Medulla oblongata (tissue), 1 donor: Measurements from ENCODE around the gene TANGO2.

Source experiments
- DNase-seq: peaks from one replicate; pipeline ENCODE4 v3.0.0-alpha.2; 2015; ENCODE audit errors: extremely low spot score

The TANGO2 gene

DNA sequence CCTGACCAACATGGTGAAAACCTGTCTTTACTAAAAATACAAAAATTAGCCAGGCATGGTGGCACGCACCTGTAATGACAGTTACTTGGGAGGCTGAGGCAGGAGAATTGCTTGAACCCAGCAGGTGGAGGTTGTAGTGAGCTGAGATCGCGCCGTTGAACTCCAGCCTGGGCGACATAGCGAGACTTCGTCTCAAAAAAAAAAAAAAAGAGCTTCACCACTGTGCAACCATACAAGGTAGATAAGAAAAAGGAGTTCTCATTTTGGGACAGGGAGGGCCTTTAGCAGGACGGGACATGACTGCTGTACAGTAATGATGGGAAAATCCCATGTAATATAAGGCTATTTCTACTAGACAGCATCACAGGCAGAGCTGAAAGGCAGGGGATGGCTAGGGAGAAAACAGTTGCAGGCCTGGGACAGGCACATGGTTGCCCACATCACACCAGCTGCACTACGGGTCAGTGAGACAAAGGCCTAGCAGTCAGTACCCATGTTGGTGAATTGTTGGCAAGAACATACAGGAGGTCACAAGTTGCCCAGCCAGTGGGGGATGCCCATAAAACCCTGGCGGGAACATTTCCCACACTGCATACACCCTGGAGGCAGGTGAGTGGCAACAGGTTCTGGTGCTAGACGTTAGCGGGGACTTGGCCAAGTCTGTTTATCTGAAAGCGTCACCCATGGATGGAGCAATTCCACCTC, 5.4 kb downstream of the TANGO2 start:
- DNase-seq: peak; percentile 57

DNA sequence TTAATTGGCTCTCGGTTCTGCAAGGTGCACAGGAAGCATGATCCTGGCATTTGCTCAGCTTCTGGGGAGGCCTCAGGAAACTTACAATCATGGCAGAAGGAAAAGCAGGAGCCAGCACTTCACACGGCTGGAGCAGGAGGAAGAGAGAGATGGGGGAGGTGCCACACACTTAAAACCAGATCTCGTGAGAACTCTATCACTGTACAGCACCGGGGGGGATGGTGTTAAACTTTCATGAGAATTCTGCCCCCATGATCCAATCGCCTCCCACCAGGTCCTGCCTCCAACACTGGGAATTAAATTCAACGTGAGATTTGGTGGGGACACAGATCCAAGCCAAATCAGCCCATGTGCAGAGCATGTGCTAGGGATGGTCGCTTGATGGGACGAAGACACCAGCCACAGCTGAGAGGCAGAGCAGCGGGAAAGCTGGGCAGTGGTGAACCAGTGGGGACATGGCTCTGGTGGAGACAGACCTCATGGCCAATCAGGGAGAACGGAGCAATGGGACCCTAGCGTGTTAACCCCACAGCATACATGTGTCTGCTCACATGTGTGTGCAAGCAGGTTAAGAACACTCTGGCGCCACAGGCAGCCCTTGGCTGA, 6.2 kb downstream of the TANGO2 start:
- no peak for DNase-seq

GRCh38 chr22:20027966-20028854, 7.3 kb downstream of the TANGO2 start:
- no peak for DNase-seq

- DNase-seq: peak; percentile 69
Measured at GRCh38 chr22:20028855-20029549, 8.1 kb downstream of the TANGO2 start.

- DNase-seq: no peak
Measured at GRCh38 chr22:20029550-20030225, 8.8 kb downstream of the TANGO2 start.

GRCh38 chr22:20031732-20032406, 11.0 kb downstream of the TANGO2 start:
- no peak for DNase-seq

DNA sequence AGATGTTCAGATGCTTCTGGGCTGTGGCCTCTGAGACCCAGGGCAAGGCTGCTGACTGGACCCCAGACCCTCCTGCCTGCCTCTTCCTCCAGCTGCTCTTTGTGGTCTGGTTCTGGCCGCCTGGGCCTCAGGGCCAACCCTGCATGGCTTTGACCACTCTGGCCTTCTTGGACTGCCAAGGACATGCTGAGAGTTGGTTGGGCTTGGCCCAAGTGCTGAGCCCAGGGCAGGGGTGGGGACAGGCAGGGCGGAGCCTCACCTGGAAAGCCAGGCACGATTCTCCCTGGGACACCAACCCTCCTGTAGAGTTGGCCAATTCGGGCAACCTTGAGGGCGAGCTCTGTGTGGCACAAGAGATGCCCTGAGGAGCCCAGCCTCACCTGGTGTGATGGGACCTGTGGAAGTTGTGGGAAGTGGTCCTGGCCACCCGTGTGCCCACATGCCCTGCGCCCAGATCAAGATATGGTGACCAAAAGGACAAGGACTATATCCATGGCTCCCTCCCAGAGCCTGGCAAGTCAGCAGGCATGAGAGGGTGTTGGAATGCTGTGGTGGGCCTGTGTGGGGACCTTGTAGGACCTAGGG, 11.6 kb downstream of the TANGO2 start:
- no peak for DNase-seq

- DNase-seq: peak; percentile 70
Measured at GRCh38 chr22:20033045-20033706, 12.3 kb downstream of the TANGO2 start.

DNA sequence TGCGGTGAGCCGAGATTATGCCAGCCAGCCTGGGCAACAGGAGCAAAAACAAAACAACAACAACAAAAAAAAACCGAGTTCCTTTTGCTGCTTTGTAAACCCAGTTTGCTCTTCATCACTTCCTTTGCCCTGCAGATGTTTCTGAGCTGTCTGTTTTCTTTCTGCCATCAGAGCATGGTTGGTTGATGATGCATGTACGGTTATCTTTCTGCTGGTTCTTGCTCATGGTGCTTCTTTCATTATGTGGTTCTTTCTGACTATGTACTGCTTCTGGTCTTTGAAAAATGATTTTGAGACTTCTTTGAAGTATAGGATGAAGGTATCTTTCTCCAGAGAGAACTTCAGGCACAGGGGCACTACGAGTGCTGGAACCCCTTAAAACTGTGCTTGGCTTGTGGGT, 13.2 kb downstream of the TANGO2 start:
- DNase-seq: no peak

DNA sequence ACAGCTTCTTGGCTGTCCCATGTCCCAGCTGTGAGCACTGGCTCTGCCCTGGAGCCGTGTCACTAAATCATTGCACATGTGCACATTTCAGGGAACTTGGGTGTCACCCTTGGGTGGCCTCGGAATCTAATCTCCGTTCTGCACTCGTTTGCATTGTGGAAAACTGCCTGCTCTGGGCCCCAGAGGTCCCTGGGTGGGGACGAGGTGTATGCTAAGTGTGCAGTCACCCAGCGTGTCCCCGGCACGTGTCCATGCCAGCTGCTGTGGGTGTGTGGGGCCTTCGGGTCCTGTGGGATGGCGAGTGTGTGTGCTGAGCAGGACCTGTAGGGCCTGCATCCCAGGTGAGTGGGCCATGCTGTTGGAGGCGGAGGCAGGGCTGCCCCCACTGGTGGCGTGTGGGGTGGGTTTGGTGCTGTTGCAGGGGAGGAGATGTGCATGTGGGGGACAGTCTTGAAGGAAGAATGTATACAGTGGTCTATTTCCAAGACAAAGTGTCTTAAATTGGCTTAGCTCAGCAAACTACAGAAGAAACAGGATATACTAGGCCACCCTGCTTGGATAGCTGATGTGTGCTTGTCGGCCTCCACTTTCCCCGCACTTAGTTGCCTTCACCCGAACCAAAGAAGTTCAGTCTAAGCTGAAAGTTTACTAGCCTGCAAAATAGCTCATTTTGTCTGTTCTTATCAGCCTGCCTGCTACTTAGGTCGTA, 14.6 kb downstream of the TANGO2 start:
- DNase-seq: no peak

GRCh38 chr22:20036084-20036482, 15.2 kb downstream of the TANGO2 start:
- DNase-seq: no peak

- no peak for DNase-seq
Measured at GRCh38 chr22:20036535-20037392, 15.9 kb downstream of the TANGO2 start.

DNA sequence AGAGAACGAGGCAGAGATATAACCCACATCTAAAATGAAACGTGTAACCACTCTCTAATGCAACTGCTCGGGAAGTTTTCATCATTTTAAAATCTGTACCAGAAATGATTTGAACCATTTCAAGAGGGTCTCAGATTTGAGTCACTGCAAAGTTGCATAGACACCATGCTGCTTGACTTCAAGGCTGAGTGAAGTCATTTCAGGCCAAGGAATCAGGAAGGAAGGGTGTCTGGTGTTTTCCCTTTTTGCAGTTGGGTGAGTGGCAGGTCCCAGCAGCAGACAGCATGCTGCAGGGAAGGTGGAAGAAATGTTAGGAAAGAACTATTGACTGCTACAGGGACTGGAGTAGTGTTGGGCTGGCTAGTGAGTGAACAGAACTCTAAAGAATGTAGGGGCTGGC, 16.5 kb downstream of the TANGO2 start:
- DNase-seq: no peak

GRCh38 chr22:20038574-20038973, 17.7 kb downstream of the TANGO2 start:
- DNase-seq: no peak

- DNase-seq: no peak
Measured at GRCh38 chr22:20039683-20040325, 18.9 kb downstream of the TANGO2 start.

GRCh38 chr22:20040327-20041200, 19.7 kb downstream of the TANGO2 start:
- DNase-seq: no peak
